ENCODE results near the gene LBX2.
"Not testable (repeated sequence)": the region's sequence is repeated elsewhere in the genome, so short reads cannot be mapped to it uniquely, and the experiment has no call there.

LBX2 gene

GRCh38 chr2:74503506-74504475, 4.4 kb upstream of the LBX2 start:
- no peak for DNase-seq

DNA sequence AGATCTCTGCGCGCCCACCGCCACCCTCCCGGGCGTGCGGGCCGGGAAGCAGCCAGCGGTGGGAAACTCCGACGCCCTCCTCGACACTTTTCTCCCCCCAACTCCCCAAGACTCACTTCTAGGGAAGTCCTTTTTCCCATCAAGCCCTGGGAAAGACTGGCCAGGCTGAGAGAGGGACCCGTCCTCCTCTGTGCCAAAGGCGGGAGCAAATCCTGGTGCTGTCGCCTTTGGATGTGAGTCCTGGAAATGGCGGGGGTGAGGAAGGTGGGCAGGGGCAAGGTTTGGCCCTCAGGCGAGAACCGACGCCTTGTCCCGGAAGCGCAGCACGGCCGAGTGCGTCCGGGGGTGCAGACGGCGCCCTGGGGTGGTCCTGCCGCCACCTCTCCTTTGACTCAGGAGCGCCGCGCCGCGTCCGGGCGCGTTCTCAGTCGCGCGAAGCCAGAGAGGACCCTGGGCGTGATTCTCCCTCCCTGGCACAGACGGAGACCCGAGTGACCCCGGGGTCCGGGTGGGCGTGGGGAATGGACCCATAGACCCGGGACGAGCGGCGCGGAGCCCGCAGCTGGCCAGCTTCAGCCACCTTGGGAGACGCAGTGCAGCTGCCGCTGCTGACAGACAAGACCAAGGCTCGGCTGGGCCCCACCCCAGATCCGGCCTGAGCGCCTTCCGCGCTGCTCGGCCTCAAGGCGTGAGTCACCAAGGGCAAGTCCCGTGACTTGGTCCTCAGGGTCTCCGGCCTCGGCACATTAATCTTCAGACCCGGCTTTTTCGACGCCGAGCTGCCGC, 3.5 kb upstream of the LBX2 start:
- DNase-seq: peak; percentile 84

GRCh38 chr2:74502147-74502719, 2.8 kb upstream of the LBX2 start:
- DNase-seq: no peak

- no peak for DNase-seq
These were observed 2.1 kb upstream of the LBX2 start for GRCh38 chr2:74501335-74502071.

DNA sequence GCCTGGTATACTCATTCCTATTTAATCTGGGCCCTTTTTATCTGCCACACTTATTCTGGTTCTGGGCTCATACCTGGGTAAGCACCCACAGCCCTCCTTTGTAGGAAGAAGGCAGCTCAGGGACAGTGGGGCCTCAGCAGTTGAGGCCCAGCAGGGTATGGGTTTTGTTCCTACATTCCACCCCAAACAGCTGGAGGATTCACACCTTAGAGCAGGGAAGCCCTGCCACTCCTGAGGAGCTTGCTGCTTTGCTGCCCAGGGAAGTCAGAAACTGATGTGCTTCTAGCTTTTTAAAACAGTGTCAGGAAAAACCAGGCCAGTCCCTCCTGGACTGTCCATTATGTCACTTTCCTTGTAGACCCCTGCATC, 1.2 kb upstream of the LBX2 start:
- DNase-seq: no peak

DNA sequence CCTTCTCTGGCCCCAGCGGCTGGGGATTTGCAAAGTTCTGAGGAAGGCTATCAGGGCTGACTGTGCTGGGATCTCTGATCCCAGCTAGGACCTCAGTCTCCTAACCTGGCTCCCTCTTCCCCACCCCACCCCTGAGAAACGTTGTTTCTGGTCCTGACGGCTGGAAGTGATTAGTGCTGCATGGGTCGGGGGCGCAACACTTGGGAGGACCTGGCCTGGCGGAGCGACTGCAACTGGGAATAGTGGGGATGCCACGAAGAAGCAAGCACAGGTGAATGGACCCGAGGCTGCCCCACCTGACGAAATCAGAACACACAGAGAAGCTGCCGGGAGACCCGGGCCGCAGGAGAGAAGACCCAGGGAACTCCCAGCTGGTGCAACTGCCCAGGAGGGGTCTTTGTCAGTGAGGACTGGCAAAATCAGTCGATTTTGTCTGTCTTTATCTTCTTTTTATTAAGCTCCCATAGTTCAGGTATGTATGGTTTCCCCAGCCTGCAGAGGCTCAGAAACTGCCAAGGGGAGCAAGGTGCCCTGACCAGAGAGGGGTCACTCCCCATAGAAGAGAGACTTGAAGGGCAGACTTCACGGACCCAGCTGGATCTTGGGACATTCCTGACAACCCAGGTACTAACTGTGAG, 656 bp upstream of the LBX2 start:
- no peak for DNase-seq

- no peak for DNase-seq
These were observed 720 bp downstream of the LBX2 start for GRCh38 chr2:74498500-74499266.

DNA sequence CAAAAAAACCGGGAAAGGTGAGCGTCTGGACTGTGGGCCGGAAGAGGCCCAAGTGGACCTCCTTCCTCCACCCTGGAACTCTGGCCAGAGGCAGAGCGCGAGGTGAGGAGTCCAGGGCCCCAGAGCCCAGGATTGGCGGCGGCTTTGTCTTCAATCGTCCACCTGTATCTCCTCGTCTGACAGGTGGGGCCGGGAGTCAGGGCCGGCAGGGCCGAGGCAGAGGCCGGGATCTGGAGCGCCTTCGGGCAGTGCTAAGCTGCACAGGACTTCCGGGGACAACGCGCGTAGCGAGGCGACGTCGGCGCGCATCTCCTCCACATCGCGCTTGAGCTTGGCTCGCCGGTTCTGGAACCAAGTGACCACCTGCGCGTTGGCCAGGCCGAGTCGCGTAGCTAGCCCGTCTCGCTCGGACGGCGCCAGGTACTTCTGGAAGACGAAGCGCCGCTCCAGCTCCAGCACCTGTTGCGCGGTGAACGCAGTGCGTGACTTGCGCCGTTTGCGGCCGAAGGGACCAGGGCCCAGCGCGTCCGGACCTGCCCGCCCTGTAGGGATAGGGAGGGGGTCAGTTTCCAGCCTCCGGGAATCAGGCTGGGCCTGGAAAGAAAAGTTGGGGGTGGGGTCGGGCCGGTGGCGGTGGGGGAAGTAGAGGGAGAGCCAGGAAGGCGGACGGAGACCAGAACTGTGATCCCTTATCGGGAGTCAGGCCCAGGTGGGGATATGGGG, 1.5 kb downstream of the LBX2 start:
- DNase-seq: no peak

- no peak for DNase-seq
These were observed 2.2 kb downstream of the LBX2 start for GRCh38 chr2:74496997-74497776.

DNA sequence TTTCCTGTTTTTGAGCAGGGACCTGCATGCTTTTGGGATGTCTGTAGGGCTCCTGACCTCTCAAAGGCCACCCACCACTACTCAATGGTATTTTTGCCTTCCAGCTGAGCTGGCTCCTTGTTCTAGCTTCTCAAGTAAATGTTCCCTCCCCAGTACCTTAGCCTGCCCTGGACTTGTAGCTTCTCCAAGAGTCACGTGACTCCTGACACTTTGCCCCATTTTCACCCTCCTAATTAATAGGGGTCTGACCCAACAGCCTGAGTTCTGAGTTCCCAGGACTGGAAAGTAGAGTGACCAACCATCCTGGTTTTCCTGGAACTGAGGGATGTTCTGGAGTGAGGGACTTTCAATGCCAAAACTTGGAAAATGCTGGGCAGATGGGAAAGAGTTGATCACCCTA, 4.0 kb downstream of the LBX2 start:
- DNase-seq: no peak

- no peak for DNase-seq
These were observed 5.9 kb downstream of the LBX2 start for GRCh38 chr2:74493546-74493945.

GRCh38 chr2:74491648-74492544, 7.5 kb downstream of the LBX2 start:
- DNase-seq: no peak

DNA sequence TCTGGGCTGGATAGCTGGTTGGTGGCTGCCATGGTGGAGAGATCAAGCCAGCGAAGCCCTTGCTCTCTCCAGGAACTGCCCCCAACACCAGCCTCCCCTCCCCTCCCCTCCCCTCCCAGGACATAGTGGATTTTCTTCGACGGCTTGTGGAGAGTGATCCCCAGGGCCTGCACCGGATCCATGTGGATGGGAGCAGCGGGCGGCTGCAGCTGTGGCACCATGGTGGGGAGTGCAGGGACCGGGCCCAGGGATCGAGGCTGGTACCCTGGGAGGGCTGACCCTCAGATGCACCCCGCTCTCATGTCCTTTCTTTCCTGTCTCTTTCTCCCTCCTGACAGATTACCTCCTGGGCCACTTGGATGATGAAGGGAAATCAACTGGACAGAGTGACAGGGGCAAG, 9.5 kb downstream of the LBX2 start:
- DNase-seq: no peak

DNA sequence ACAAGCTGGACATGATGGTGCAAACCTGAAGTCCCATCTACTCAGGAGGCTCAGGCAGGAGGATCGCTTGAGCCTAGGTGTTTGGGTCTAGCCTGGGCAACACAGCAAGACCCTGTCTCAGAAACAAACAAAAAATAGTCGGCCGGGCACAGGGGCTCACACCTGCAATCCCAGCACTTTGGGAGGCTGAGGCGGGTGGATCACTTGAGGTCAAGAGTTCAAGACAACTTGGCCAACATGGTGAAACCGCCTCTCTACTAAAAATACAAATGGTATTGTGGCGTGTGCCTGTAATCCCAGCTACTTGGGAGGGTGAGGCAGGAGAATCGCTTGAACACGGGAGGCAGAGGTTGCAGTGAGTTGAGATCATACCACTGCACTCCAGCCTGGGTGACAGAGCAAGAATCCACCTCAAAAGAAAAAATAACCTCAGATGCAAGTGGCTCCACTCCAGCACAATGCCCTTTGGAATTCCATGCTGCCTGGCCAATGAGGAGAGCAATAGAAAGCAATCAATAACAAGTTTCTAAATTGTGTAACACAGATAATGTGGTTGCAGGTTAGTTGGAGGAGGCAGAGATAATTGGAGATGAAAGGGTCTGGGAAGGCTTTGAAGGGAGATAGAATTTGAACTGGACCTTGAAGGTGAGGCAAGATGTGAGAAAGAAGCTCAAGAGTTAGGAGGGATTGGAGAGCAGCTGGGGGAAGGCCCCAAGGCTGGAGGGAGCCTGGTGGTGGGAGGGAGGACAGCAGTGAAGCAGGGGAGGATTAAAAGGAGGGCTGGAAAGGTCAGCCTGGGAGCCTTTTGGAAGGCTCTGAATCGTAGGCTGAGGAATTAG, 10.5 kb downstream of the LBX2 start:
- no peak for DNase-seq

GRCh38 chr2:74486141-74486540, 13.3 kb downstream of the LBX2 start:
- DNase-seq: no peak

GRCh38 chr2:74483675-74484164, 15.7 kb downstream of the LBX2 start:
- not testable (repeated sequence) for DNase-seq

All from fibroblast of skin of back (primary cell).